Prostate gland (tissue), 1 donor: ENCODE data around the gene KIAA1755.

ENCODE experiments used
- POLR2A ChIP-seq: fragments of 450-650 bp; IDR thresholded peaks from one replicate; pipeline ENCODE4 v1.6.1; 2016; ENCODE audit warnings: antibody characterized with exemption, mild to moderate bottlenecking
- POLR2AphosphoS5 ChIP-seq: sonication (generic); formaldehyde crosslinking; IDR thresholded peaks from one replicate; pipeline ENCODE4 v1.6.1; 2017; ENCODE audit warnings: antibody characterized with exemption

DNA sequence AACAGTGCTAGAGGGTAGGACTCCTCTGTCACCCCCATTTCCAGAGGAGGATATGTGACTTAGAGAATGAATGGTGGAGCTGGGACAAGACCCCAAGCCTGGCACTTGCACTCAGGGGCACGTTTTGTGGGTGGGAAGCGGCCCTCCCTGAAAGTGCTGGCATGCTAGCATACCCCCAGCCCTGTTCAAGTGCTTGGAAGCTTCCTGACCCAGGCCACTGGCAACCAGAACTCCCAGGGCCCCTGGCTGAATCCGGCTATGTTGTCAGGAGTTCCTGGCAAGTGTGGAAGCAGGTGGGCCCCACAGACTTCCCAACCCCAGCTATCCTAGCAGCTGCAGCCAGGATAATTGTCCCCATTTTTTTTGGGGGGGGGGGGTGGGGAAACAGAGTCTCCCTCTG is 59.9 kb downstream of the KIAA1755 start:
- TF ChIP-seq POLR2A: no peak
- TF ChIP-seq POLR2AphosphoS5: no peak
